Ascending aorta (tissue), 2 donors: ENCODE results near the gene ASNS. TPM values are rescaled to one million over a fixed set of nuclear protein-coding genes. Genes with fewer than 3 reads are reported as not detected.
"Not testable (repeated sequence)": the region's sequence is repeated elsewhere in the genome, so short reads cannot be mapped to it uniquely, and the experiment has no call there.

ENCODE experiments used
- DNase-seq, 2 donors: peaks; one replicate each; pipeline ENCODE4 v3.0.0-alpha.2; 2019; ENCODE audit warnings: low spot score in 2 of 2
- H3K27ac ChIP-seq, 2 donors: fragments of 200-600 bp; sonication (generic); one replicate each; pipeline ENCODE4 v1.5.1; 2016 to 2017; ENCODE audit warnings: mild to moderate bottlenecking in 1 of 2
- H3K27me3 ChIP-seq: fragments of 200-600 bp; sonication (generic); one replicate; pipeline ENCODE4 v1.5.1; 2017
- H3K36me3 ChIP-seq, 2 donors: fragments of 200-600 bp; sonication (generic); one replicate each; pipeline ENCODE4 v1.5.1; 2016
- H3K4me1 ChIP-seq, 2 donors: fragments of 200-600 bp; sonication (generic); one replicate each; pipeline ENCODE4 v1.5.1; 2016 to 2017; ENCODE audit warnings: mild to moderate bottlenecking in 1 of 2
- H3K4me3 ChIP-seq, 2 donors: fragments of 200-600 bp; sonication (generic); one replicate each; pipeline ENCODE4 v1.5.1; 2016 to 2017; ENCODE audit warnings: mild to moderate bottlenecking in 1 of 2
- H3K9me3 ChIP-seq, 2 donors: fragments of 200-600 bp; sonication (generic); one replicate each; pipeline ENCODE4 v1.5.1; 2016
- intact Hi-C: fragments of 100-400 bp; cut with DNase I; formaldehyde crosslinking; loops from one replicate; pipeline ENCODE4 v1.15.1; 2023
- total RNA-seq: library from RNA; depleted of rRNA; stranded (reverse); fragments of >200 nt; gene quantifications from one replicate; pipeline ENCODE4 v1.1.0, GENCODE V29; 2016
- TF ChIP-seq, protein P1 (sequence below), 3 experiments: fragments of 200-600 bp in 2 of 3; fragments of 450-650 bp in 1 of 3; sonication (generic) in 2 of 3; IDR thresholded peaks; one replicate each; pipeline ENCODE4 v1.5.1; 2016 to 2019; ENCODE audit warnings: antibody characterized with exemption in 3 of 3, mild to moderate bottlenecking in 1 of 3, moderate library complexity in 1 of 3

The ASNS gene
- total RNA-seq, 1 donor from 2014 or later: 41.7 TPM

DNA sequence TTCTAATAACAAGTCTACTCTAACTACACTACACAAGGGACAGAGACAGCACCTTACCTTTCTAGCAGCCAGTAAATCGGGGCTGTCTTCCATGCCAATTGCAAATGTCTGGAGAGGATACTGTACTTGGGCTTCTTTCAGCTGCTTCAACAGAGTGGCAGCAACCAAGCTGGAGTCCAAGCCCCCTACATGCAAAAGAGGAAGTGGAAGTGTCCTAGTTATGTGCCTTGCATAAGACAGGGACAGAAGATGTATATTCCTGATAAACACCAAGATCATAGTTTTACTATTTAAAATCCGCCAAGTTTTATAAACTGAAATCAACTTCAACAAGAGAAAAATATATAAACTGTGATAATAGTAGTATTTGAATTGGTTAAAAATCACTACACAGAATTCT, 14.0 kb downstream of the ASNS start:
- Histone ChIP-seq H3K4me1 (no peaks in the 10 kb centered on the region), H3K4me3 (no peak overlapping the region), H3K36me3 (peaks cover 16 to 42% of the 10 kb centered on the region in 2 donors), H3K27me3 (no peaks in the 10 kb centered on the region), H3K9me3 (no peaks in the 10 kb centered on the region), H3K27ac (no peak overlapping the region)
- TF ChIP-seq, protein P1, sequence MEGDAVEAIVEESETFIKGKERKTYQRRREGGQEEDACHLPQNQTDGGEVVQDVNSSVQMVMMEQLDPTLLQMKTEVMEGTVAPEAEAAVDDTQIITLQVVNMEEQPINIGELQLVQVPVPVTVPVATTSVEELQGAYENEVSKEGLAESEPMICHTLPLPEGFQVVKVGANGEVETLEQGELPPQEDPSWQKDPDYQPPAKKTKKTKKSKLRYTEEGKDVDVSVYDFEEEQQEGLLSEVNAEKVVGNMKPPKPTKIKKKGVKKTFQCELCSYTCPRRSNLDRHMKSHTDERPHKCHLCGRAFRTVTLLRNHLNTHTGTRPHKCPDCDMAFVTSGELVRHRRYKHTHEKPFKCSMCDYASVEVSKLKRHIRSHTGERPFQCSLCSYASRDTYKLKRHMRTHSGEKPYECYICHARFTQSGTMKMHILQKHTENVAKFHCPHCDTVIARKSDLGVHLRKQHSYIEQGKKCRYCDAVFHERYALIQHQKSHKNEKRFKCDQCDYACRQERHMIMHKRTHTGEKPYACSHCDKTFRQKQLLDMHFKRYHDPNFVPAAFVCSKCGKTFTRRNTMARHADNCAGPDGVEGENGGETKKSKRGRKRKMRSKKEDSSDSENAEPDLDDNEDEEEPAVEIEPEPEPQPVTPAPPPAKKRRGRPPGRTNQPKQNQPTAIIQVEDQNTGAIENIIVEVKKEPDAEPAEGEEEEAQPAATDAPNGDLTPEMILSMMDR (IDR thresholded peaks at IDR 0.05): no peak
- intact Hi-C loops: no loop called here
- no peak for DNase-seq

DNA sequence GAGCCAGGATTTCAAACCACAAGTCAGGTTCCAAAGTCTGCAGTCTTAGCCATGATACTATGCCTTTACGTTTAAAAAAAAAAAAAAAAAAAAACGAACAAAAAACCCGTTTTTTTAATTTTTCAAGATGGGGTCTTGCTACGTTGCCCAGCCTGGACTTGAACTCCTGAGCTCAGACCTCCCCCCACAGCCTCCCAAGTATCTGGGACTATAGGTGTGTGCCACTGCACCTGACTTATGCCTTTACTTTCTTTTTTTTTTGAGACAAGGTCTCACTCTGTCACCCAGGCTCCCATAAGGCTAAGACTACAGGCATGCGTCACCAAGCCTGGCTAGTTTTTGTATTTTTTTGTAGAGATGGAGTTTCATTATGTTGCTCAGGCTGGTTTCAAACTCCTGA, 14.7 kb downstream of the ASNS start:
- DNase-seq: no peak
- Histone ChIP-seq H3K27me3 (no peaks in the 10 kb centered on the region), H3K36me3 (peaks cover 16 to 48% of the 10 kb centered on the region in 2 donors), H3K27ac (no peak overlapping the region), H3K4me1 (no peaks in the 10 kb centered on the region), H3K9me3 (no peaks in the 10 kb centered on the region), H3K4me3 (no peak overlapping the region)
- intact Hi-C loops: no loop called here
- TF ChIP-seq, protein P1 (IDR thresholded peaks at IDR 0.05): no peak

DNA sequence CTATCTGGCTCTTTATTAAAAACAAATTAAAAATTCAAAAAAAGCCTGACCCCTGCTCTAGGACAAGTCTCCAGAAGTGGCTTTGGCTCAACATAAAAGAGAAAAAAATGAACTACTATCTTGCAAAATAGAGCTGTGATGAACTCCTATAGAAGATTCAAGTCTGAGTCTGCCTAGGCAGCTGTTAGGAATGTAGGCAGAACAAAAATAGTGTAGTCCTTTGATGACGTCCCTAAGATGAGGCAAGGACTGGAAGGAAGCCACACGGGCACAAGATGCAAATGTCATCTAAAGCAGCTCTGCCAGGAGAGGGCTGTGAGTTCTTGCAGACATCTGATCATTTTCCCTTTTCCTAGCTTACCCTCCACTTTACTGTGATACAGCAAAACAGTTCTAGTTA, 20.5 kb downstream of the ASNS start:
- no peak for DNase-seq
- Histone ChIP-seq H3K36me3 (peaks cover 16 to 48% of the 10 kb centered on the region in 2 donors), H3K4me3 (no peak overlapping the region), H3K27ac (no peak overlapping the region), H3K27me3 (no peaks in the 10 kb centered on the region), H3K4me1 (no peaks in the 10 kb centered on the region), H3K9me3 (no peaks in the 10 kb centered on the region)
- intact Hi-C loops: no loop called here
- TF ChIP-seq, protein P1 (IDR thresholded peaks at IDR 0.05): no peak

DNA sequence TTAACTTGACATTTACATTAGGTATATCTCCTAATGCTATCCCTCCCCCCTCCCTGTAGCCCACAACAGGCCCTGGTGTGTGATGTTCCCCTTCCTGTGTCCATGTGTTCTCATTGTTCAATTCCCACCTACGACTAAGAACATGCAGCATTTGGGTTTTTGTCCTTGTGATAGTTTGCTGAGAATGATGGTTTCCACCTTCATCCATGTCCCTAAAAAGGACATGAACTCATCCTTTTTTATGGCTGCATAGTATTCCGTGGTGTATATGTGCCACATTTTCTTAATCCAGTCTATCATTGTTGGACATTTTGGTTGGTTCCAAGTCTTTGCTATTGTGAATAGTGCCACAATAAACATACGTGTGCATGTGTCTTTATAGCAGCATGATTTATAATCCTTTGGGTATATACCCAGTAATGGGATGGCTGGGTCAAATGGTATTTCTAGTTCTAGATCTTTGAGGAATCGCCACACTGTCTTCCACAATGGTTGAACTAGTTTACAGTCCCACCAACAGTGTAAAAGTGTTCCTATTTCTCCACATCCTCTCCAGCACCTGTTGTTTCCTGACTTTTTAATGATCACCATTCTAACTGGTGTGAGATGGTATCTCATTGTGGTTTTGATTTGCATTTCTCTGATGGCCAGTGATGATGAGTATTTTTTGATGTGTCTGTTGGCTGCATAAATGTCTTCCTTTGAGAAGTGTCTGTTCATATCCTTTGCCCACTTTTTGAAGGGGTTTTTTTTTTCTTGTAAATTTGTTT, 21.8 kb downstream of the ASNS start:
- H3K4me3 ChIP-seq, H3K27me3 ChIP-seq, DNase-seq, H3K9me3 ChIP-seq, H3K27ac ChIP-seq, intact Hi-C loops, H3K4me1 ChIP-seq: not testable (repeated sequence)
- peaks cover 12 to 39% of the 10 kb centered on the region in 2 donors for H3K36me3 ChIP-seq

DNA sequence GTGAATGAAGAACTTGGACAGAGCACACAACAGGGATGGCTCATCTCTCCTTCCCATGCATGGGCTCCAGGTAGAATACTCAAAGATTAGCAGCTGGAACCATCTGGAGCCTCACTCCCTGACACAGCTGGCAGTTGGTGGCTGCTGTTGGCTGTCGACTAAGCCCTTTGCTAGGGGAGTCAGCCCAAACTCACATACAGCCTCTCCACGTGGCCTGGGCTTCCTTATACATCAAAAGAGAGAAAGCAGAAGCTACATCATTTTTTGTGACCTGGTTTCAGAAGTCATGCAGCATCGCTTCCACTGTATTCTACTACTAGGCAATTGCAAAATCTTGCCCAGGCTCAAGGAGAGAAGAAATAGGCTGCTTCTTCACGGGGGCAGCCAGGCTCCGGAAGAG, 24.4 kb downstream of the ASNS start:
- Histone ChIP-seq H3K27ac (no peak overlapping the region), H3K9me3 (no peaks in the 10 kb centered on the region), H3K36me3 (peaks cover 0 to 15% of the 10 kb centered on the region in 2 donors), H3K27me3 (no peaks in the 10 kb centered on the region), H3K4me3 (no peak overlapping the region), H3K4me1 (no peaks in the 10 kb centered on the region)
- no peak for DNase-seq
- TF ChIP-seq, protein P1 (IDR thresholded peaks at IDR 0.05): no peak
- intact Hi-C loops: no loop called here

DNA sequence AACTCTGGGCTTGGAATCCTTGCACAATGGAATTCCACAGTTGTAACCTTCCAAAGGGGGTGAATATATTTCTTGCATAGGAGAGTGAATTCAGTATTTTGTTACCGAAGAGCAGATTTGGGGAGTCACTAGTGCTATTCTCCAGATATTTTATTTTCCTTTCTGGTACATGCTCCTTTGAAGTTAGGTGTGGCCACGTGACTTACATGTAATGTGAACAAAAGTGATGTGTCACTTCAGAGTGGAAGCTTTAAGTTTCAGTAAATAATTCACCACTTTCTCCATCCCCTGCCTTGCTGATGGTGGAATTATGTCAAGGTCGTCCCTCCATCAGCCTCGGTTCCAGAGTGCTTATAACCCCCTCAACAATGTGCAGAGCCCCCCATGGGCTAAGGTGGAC, 25.3 kb downstream of the ASNS start:
- Histone ChIP-seq H3K27ac (no peak overlapping the region), H3K9me3 (no peaks in the 10 kb centered on the region), H3K4me3 (no peak overlapping the region), H3K4me1 (no peaks in the 10 kb centered on the region), H3K36me3 (peaks cover 0 to 7% of the 10 kb centered on the region in 2 donors), H3K27me3 (no peaks in the 10 kb centered on the region)
- TF ChIP-seq, protein P1 (IDR thresholded peaks at IDR 0.05): no peak
- DNase-seq: no peak
- intact Hi-C loops: no loop called here
